Naive thymus-derived CD4-positive, alpha-beta T cell (primary cell): ENCODE results near the gene JMJD1C. TPM values are rescaled to one million over a fixed set of nuclear protein-coding genes. Genes with fewer than 3 reads are reported as not detected.

ENCODE experiments used
- ATAC-seq: fragments of 150-1000 bp; cut with Tn5 transposase; 2 replicates; pipeline ENCODE4 v1.10.0; 2021; ENCODE audit warnings: mild to moderate bottlenecking, moderate library complexity
- CTCF ChIA-PET: fragments of 350-600 bp; sonication (Branson Sonifier 250); formaldehyde crosslinking; loops from one replicate; lab custom pipeline; 2021; ENCODE audit warnings: antibody characterized with exemption; lab: Charles Lee
- POLR2A ChIA-PET: fragments of 350-600 bp; sonication (Branson Sonifier 250); formaldehyde crosslinking; loops from one replicate; lab custom pipeline; 2021; ENCODE audit warnings: antibody characterized with exemption, inconsistent platforms; lab: Charles Lee
- DNase-seq, 9 donors: peaks; one replicate each; pipeline versions ENCODE4 v3.0.0 to v3.0.0-alpha.2; 2020 to 2022; ENCODE audit warnings: mixed read lengths in 1 of 9
- H3K27ac ChIP-seq: one replicate; pipeline ENCODE4 v1.7.0; 2013; ENCODE audit warnings: mild to moderate bottlenecking, low read depth, low read length, moderate library complexity
- H3K27me3 ChIP-seq, 2 donors: one replicate each; pipeline ENCODE4 v1.7.0; 2013; ENCODE audit warnings: low read length in 2 of 2, mild to moderate bottlenecking in 2 of 2, moderate library complexity in 2 of 2; ENCODE audit not compliant: control insufficient read depth in 2 of 2, insufficient read depth in 2 of 2
- H3K36me3 ChIP-seq, 3 experiments: 1 replicate in 2 of 3; 2 replicates in 1 of 3; pipeline ENCODE4 v1.7.0; 2013; ENCODE audit warnings: low read length in 3 of 3, mild to moderate bottlenecking in 3 of 3, moderate library complexity in 1 of 3; ENCODE audit not compliant: insufficient read depth in 3 of 3, control insufficient read depth in 2 of 3
- H3K4me1 ChIP-seq, 2 donors: one replicate each; pipeline ENCODE4 v1.7.0; 2013; ENCODE audit warnings: low read length in 2 of 2, mild to moderate bottlenecking in 2 of 2, moderate library complexity in 1 of 2; ENCODE audit not compliant: control insufficient read depth in 2 of 2, insufficient read depth in 2 of 2
- H3K4me3 ChIP-seq: 2 replicates; pipeline ENCODE4 v1.7.0; 2013; ENCODE audit warnings: mild to moderate bottlenecking, low read length
- H3K9me3 ChIP-seq, 3 experiments: 1 replicate in 2 of 3; 2 replicates in 1 of 3; pipeline ENCODE4 v1.7.0; 2013; ENCODE audit warnings: low read length in 3 of 3; ENCODE audit not compliant: control insufficient read depth in 2 of 3
- H3K27ac Mint-ChIP-seq, 9 donors: one replicate each; pipeline ENCODE4 v1.8.0; 2020 to 2022; ENCODE audit warnings: mixed read lengths in 9 of 9, mild to moderate bottlenecking in 8 of 9, moderate library complexity in 5 of 9, inconsistent platforms in 2 of 9
- H3K27me3 Mint-ChIP-seq, 5 donors: one replicate each; pipeline ENCODE4 v1.8.0; 2021 to 2022; ENCODE audit warnings: mixed read lengths in 5 of 5, mild to moderate bottlenecking in 1 of 5
- H3K36me3 Mint-ChIP-seq, 5 donors: one replicate each; pipeline ENCODE4 v1.8.0; 2020 to 2022; ENCODE audit warnings: mixed read lengths in 5 of 5, mild to moderate bottlenecking in 3 of 5, inconsistent platforms in 1 of 5
- H3K4me1 Mint-ChIP-seq, 7 donors: one replicate each; pipeline ENCODE4 v1.8.0; 2020 to 2022; ENCODE audit warnings: mixed read lengths in 7 of 7, mild to moderate bottlenecking in 3 of 7, inconsistent platforms in 1 of 7
- H3K4me3 Mint-ChIP-seq, 10 donors: one replicate each; pipeline ENCODE4 v1.8.0; 2020 to 2022; ENCODE audit warnings: mild to moderate bottlenecking in 10 of 10, mixed read lengths in 10 of 10, moderate library complexity in 6 of 10, inconsistent platforms in 2 of 10
- H3K9me3 Mint-ChIP-seq, 11 donors: one replicate each; pipeline ENCODE4 v1.8.0; 2020 to 2022; ENCODE audit warnings: mixed read lengths in 11 of 11, mild to moderate bottlenecking in 4 of 11, inconsistent platforms in 1 of 11, moderate library complexity in 1 of 11
- intact Hi-C, 2 donors: fragments of 100-400 bp; cut with micrococcal nuclease; formaldehyde crosslinking; loops; one replicate each; pipeline ENCODE4 v1.15.1; 2023
- polyA plus RNA-seq, 2 donors: library from polyadenylated mRNA; unstranded; fragments of 300-500 nt; fragmentation: Illumina TruSeq; gene quantifications; one replicate each; pipeline ENCODE4 v1.2.3, GENCODE V29; 2021
- total RNA-seq, 6 experiments: library from RNA in 5 of 6; stranded (reverse) in 5 of 6; gene quantifications; 1 replicate in 5 of 6; 2 replicates in 1 of 6; pipeline ENCODE4 v1.2.3 and lab custom pipeline; 2021 to 2026

JMJD1C gene
- total and polyA plus RNA-seq, 7 experiments from 2014 or later: 59.0 to 331 (median 120) TPM

DNA sequence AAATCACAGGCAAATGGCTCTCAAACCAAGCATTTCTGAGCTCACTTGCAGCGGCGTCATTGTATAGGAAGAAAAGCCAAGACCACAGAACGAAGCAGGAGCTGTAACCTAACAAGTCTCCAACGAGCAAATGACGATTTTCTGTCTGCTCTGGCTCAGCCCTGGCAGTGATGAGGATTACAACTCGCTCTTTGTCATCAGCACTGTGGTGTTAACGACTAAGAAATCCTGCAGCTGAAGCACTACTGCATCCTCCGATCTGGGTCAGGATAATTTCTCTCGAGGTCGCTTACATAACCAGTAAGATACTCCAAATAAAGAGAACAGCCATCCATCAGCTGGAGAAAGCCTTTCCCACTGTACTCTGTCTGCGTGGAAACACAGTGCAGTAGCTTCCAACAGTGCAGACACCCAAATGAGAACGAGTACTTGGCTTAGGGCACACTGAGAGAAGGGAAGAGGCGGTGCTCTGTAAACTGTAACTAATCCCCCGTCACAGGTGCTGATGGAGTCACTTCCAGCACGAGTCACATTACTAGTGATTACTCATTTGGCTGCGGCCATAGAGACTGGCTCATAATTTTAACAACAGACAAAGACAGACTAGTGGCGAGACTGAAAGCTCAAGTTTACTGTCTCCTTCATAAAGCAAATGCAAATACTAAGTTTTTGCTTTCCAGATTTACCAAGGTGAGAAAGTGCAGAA lies 196.8 kb downstream of the JMJD1C start:
- no peaks in the 10 kb centered on the region for H3K36me3 ChIP-seq
- Mint-ChIP-seq H3K4me3 (peak overlapping the region; percentile 93 to 99 (median 98)), H3K27ac (peak overlapping the region; percentile 97 to 100 (median 99)), H3K9me3 (no peaks in the 10 kb centered on the region), H3K27me3 (no peaks in the 10 kb centered on the region), H3K36me3 (peaks cover 0 to 3% (median 0%) of the 10 kb centered on the region in 5 donors), H3K4me1 (peaks cover 9 to 33% (median 19%) of the 10 kb centered on the region in 7 donors)
- CTCF ChIA-PET: interaction anchor here (0.6 to 1.5 kb wide), 7 partner anchors 22 to 448 kb away, joined by 3 to 6 read pairs (median 4); no protein-coding TSS in a partner anchor
- H3K4me1 ChIP-seq: peaks cover 9 to 19% of the 10 kb centered on the region in 2 donors
- H3K27ac ChIP-seq: peak overlapping the region; percentile 91
- POLR2A ChIA-PET: interaction anchor here (0.5 to 3.0 kb wide), 16 partner anchors 9 to 1350 kb away, joined by 3 to 20 read pairs (median 5); partner anchors contain the start of genes NRBF2 and REEP3
- H3K9me3 ChIP-seq: no peaks in the 10 kb centered on the region
- peak overlapping the region; percentile 60 for H3K4me3 ChIP-seq
- DNase-seq (peak; percentile 55 to 95 (median 89)), ATAC-seq (peak; percentile 95)
- H3K27me3 ChIP-seq: no peaks in the 10 kb centered on the region
- intact Hi-C loops: loop anchor here (1.0 to 10.0 kb wide), 20 partner anchors 27 to 1368 kb away; partner anchors contain the start of genes ARID5B (in 2 of the 2), EGR2 (in 2 of the 2), JMJD1C (in 2 of the 2) and NRBF2 (in 2 of the 2)

DNA sequence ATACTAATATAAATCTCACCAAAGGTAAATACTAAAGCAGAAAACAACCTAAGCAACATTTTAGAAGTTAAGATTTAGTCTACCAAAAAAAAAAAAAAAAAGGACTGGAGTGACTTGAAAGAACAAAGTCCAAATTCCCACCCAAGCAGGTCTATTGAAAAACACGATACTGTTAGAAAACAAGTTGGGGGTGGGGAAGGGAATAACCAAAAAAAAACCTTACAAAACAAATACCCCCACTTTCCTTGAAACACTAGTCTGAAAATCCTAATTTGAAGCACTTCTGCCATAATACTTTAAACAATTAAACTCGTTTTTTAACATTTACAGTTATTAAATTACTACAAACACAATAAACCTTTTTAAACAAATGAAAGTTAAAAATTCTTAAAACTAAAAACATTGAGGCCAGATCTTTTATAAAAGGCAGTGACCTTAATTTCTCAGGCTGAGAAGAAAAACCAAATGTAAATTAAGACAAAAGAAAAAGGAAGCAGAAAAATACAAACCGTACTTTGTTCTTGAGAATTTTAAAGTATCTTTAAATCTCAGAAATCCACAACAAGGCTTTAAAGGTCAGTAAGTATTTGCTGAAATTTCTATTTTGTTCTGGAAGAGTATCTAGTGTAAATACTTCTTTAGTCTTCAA lies 197.5 kb downstream of the JMJD1C start:
- Histone ChIP-seq H3K9me3 (no peaks in the 10 kb centered on the region), H3K27ac (peak overlapping the region; percentile 91), H3K36me3 (no peaks in the 10 kb centered on the region), H3K27me3 (no peaks in the 10 kb centered on the region), H3K4me3 (peak overlapping the region; percentile 60), H3K4me1 (peaks cover 9 to 20% of the 10 kb centered on the region in 2 donors)
- Mint-ChIP-seq H3K36me3 (peaks cover 0 to 3% (median 0%) of the 10 kb centered on the region in 5 donors), H3K4me1 (peaks cover 4 to 33% (median 17%) of the 10 kb centered on the region in 7 donors), H3K9me3 (no peaks in the 10 kb centered on the region), H3K27me3 (no peaks in the 10 kb centered on the region), H3K27ac (peak overlapping the region; percentile 97 to 100 (median 99)), H3K4me3 (peak overlapping the region; percentile 93 to 99 (median 98))
- ChIA-PET POLR2A (interaction anchor here (0.6 to 3.0 kb wide), 16 partner anchors 9 to 363 kb away, joined by 3 to 20 read pairs (median 5); partner anchors contain the start of genes JMJD1C, NRBF2 and REEP3), CTCF (interaction anchor here (0.6 to 1.5 kb wide), 9 partner anchors 21 to 1213 kb away, joined by 3 to 6 read pairs (median 4); no protein-coding TSS in a partner anchor)
- DNase-seq (no peak), ATAC-seq (no peak)
- intact Hi-C loops: loop anchor here (1.0 to 10.0 kb wide), 12 partner anchors 26 to 1367 kb away; partner anchors contain the start of genes ARID5B (in 2 of the 2) and JMJD1C (in 1 of the 2)

DNA sequence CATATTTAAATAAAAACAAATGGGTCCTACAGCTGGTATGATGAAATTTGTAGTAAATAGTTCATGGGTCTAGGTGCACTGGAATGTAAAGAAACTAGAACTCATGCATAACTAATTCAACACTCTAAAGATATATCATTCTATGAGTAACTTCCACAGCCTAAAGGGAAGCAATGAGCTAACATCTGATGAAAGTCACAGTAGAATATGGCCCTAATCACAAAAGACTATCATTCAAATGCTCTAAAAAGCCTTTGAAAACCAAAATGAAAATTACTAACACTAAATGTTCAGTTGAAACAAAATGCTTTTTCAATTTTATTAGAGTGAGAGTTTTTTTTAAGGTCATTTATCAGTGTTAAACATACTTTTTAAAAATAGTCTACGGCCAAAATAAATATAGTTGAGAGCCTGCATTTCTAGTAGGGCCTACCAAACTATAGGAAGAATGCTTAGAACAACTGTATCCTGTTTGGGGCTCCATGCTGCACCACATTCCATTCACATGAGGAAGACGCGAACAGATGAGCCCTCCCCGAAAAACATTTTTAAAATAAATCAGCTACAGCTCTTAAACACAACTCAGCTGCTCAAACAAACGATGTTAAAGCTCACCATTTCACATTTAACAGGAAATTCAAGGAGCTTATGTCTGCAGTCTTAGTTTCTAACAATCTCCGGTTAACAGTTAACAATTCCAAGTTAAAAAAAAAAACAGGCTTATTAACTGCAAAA lies 198.2 kb downstream of the JMJD1C start:
- CTCF ChIA-PET: interaction anchor here (0.7 to 1.6 kb wide), 5 partner anchors 22 to 1212 kb away, joined by 3 to 4 read pairs (median 3); no protein-coding TSS in a partner anchor
- DNase-seq: peak in 6 of 9 donors; percentile 21 to 35 (median 28)
- H3K27me3 Mint-ChIP-seq: no peaks in the 10 kb centered on the region
- H3K36me3 Mint-ChIP-seq: peaks cover 0 to 8% (median 0%) of the 10 kb centered on the region in 5 donors
- Histone ChIP-seq H3K36me3 (no peaks in the 10 kb centered on the region), H3K9me3 (no peaks in the 10 kb centered on the region), H3K27ac (peak overlapping the region; percentile 91), H3K4me3 (peak overlapping the region; percentile 60), H3K27me3 (no peaks in the 10 kb centered on the region), H3K4me1 (peaks cover 11 to 20% of the 10 kb centered on the region in 2 donors)
- no peak for ATAC-seq
- no peaks in the 10 kb centered on the region for H3K9me3 Mint-ChIP-seq
- intact Hi-C loops: loop anchor here (1.0 to 10.0 kb wide), 12 partner anchors 25 to 1367 kb away; partner anchors contain the start of genes ARID5B (in 2 of the 2) and JMJD1C (in 1 of the 2)
- peak overlapping the region; percentile 97 to 100 (median 99) for H3K27ac Mint-ChIP-seq
- peaks cover 7 to 35% (median 20%) of the 10 kb centered on the region in 7 donors for H3K4me1 Mint-ChIP-seq
- POLR2A ChIA-PET: interaction anchor here (1.2 to 3.0 kb wide), 7 partner anchors 8 to 364 kb away, joined by 4 to 20 read pairs (median 6); partner anchors contain the start of genes JMJD1C and NRBF2
- H3K4me3 Mint-ChIP-seq: peak overlapping the region; percentile 93 to 99 (median 98)

DNA sequence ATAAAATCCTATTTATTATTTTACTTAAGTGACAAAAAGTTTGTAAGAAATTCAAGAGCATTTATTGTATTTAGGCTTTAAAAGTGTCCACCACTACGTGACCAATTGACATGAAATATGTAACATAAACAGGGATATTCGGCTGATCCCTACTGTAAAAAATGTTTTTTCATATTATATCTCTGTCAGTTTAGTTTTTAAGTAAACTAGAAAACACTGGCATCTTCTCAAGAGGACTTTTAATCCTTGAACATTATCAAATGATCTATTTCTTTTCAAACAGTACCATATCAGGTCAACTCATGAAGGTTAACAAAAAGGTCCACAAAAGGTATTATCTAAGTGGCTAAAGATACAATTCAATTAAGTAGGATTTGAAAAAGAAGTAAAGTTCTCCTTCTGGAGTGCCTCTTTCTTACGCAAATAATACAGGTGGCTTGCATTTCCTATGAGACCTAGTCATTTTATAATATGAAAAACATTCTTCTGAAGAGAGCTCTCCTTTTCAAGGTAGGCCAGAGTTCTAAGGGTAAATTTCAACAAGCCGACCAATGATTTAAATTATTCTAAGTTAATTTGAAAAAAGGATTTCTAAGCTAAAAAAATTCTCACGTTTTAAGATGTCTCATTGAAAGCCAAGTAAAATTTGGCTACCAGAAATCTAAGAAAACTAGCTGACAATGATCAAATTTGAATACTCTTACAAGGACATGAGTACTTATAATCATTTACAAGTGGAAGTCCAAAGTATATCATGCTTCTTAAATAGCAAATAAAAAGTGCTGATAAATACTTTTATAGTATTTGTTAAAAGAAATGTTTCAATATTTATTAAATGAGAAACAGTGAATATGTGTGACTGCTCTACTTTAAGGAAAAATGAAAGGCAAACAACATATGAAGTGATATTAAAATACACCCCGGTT lies 199.1 kb downstream of the JMJD1C start:
- H3K4me1 Mint-ChIP-seq: peaks cover 13 to 44% (median 27%) of the 10 kb centered on the region in 7 donors
- H3K4me3 Mint-ChIP-seq: peak overlapping the region; percentile 93 to 99 (median 98)
- no peaks in the 10 kb centered on the region for H3K27me3 Mint-ChIP-seq
- Histone ChIP-seq H3K27ac (peak overlapping the region; percentile 91), H3K36me3 (no peaks in the 10 kb centered on the region), H3K9me3 (no peaks in the 10 kb centered on the region), H3K27me3 (no peaks in the 10 kb centered on the region), H3K4me1 (peaks cover 17 to 27% of the 10 kb centered on the region in 2 donors), H3K4me3 (peak overlapping the region; percentile 85)
- no peak for ATAC-seq
- POLR2A ChIA-PET: interaction anchor here (1.2 to 3.0 kb wide), 3 partner anchors 7 to 199 kb away, joined by 4 to 20 read pairs (median 4); partner anchors contain the start of gene JMJD1C
- intact Hi-C loops: loop anchor here (1.0 to 10.0 kb wide), 7 partner anchors 8 to 1364 kb away; partner anchors contain the start of gene ARID5B (in 1 of the 2)
- H3K27ac Mint-ChIP-seq: peak overlapping the region; percentile 81 to 100 (median 98)
- DNase-seq: peak in 2 of 9 donors; percentile 18 to 24
- CTCF ChIA-PET: interaction anchor here (0.9 to 1.6 kb wide), 4 partner anchors 25 to 362 kb away, joined by 3 to 4 read pairs (median 3); no protein-coding TSS in a partner anchor
- H3K36me3 Mint-ChIP-seq: peaks cover 0 to 13% (median 1%) of the 10 kb centered on the region in 5 donors
- H3K9me3 Mint-ChIP-seq: no peaks in the 10 kb centered on the region

DNA sequence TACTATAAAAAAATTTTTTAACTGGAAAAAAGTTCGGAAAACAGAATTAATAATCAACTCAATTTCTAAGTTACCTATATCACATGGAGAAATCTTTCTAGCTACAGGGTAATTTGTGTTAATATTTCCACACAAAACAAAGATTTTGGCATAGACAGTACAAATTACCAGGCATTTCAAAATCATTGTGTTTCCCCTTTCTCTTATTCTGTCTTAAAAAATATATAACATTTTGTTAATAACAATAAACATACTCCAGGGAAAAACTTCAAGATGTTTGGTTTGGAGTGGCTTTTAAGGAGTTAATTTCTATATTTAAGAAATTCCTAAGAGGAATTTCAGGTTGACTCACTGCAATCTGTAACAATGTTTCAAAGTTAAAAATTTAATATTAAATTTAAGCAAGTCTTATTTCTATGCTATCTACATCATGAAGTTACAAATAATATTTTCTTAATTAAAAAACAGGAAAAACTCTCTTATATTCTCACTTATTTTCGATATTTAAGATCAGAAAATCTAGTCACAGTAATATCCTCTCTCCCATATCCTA lies 200.0 kb downstream of the JMJD1C start:
- Histone ChIP-seq H3K27ac (peak overlapping the region; percentile 91), H3K4me1 (peaks cover 26 to 35% of the 10 kb centered on the region in 2 donors), H3K27me3 (no peaks in the 10 kb centered on the region), H3K9me3 (no peaks in the 10 kb centered on the region), H3K4me3 (peak overlapping the region; percentile 85), H3K36me3 (no peaks in the 10 kb centered on the region)
- DNase-seq (no peak), ATAC-seq (no peak)
- peak overlapping the region; percentile 93 to 99 (median 98) for H3K4me3 Mint-ChIP-seq
- H3K4me1 Mint-ChIP-seq: peaks cover 21 to 53% (median 35%) of the 10 kb centered on the region in 7 donors
- H3K9me3 Mint-ChIP-seq: no peaks in the 10 kb centered on the region
- peaks cover 0 to 22% (median 9%) of the 10 kb centered on the region in 5 donors for H3K36me3 Mint-ChIP-seq
- intact Hi-C loops: loop anchor here (1.0 to 10.0 kb wide), 7 partner anchors 7 to 1363 kb away; partner anchors contain the start of gene ARID5B (in 1 of the 2)
- ChIA-PET CTCF (interaction anchor here (0.6 to 1.6 kb wide), 3 partner anchors 24 to 363 kb away, joined by 3 to 4 read pairs (median 3); no protein-coding TSS in a partner anchor), POLR2A (interaction anchor here (0.9 to 1.4 kb wide), 3 partner anchors 38 to 156 kb away, joined by 3 to 7 read pairs (median 4); no protein-coding TSS in a partner anchor)
- H3K27me3 Mint-ChIP-seq: no peaks in the 10 kb centered on the region
- peak overlapping the region; percentile 91 to 99 (median 97) for H3K27ac Mint-ChIP-seq
